HEK293T (cell line): ENCODE data around the gene SPATA31D3.

Experiments
- CTCF ChIA-PET: fragments of 350-600 bp; formaldehyde crosslinking; extraction: SDS; loops from one replicate; lab custom pipeline; 2021; ENCODE audit warnings: antibody characterized with exemption, inconsistent platforms; lab: Yijun Ruan, JAX
- POLR2A ChIA-PET: fragments of 350-600 bp; formaldehyde crosslinking; extraction: SDS; loops from one replicate; lab custom pipeline; 2020; ENCODE audit warnings: antibody characterized with exemption, inconsistent platforms; lab: Yijun Ruan, JAX
- DNase-seq: peaks from one replicate; pipeline ENCODE4 v3.0.0; 2012; ENCODE audit warnings: mixed read lengths; ENCODE audit errors: extremely low spot score
- BHLHE40 ChIP-seq: fragments of 450-650 bp; IDR thresholded peaks from 2 replicates; pipeline ENCODE4 v1.6.1; 2016; ENCODE audit warnings: mild to moderate bottlenecking, moderate library complexity, borderline replicate concordance
- ELF4 ChIP-seq: fragments of 450-650 bp; IDR thresholded peaks from 2 replicates; pipeline ENCODE4 v1.6.1; 2017; ENCODE audit warnings: antibody characterized with exemption
- FOXA1 ChIP-seq: fragments of 450-650 bp; IDR thresholded peaks from 2 replicates; pipeline ENCODE4 v1.6.1; 2016; ENCODE audit warnings: mild to moderate bottlenecking
- FOXK2 ChIP-seq: fragments of 450-650 bp; IDR thresholded peaks from 2 replicates; pipeline ENCODE4 v1.6.1; 2016; ENCODE audit warnings: mild to moderate bottlenecking
- FOXM1 ChIP-seq: fragments of 450-650 bp; IDR thresholded peaks from 2 replicates; pipeline ENCODE4 v1.6.1; 2017; ENCODE audit warnings: mild to moderate bottlenecking, borderline replicate concordance
- HDGF ChIP-seq: fragments of 450-650 bp; IDR thresholded peaks from 2 replicates; pipeline ENCODE4 v1.6.1; 2017; ENCODE audit warnings: antibody characterized with exemption, borderline replicate concordance
- LEF1 ChIP-seq: fragments of 450-650 bp; IDR thresholded peaks from 2 replicates; pipeline ENCODE4 v1.6.1; 2017; ENCODE audit warnings: mild to moderate bottlenecking, borderline replicate concordance
- NFRKB ChIP-seq: fragments of 450-650 bp; IDR thresholded peaks from 2 replicates; pipeline ENCODE4 v1.6.1; 2016; ENCODE audit warnings: mild to moderate bottlenecking, moderate library complexity
- SP1 ChIP-seq: fragments of 450-650 bp; IDR thresholded peaks from 2 replicates; pipeline ENCODE4 v1.6.1; 2017
- SUZ12 ChIP-seq: fragments of 450-650 bp; IDR thresholded peaks from 2 replicates; pipeline ENCODE4 v1.6.1; 2016; ENCODE audit warnings: mild to moderate bottlenecking
- ZNF384 ChIP-seq: fragments of 450-650 bp; IDR thresholded peaks from 2 replicates; pipeline ENCODE4 v1.6.1; 2016
- TF ChIP-seq, protein P1 (sequence below): fragments of 450-650 bp; IDR thresholded peaks from 2 replicates; pipeline ENCODE4 v1.6.1; 2016

Gene SPATA31D3

DNA sequence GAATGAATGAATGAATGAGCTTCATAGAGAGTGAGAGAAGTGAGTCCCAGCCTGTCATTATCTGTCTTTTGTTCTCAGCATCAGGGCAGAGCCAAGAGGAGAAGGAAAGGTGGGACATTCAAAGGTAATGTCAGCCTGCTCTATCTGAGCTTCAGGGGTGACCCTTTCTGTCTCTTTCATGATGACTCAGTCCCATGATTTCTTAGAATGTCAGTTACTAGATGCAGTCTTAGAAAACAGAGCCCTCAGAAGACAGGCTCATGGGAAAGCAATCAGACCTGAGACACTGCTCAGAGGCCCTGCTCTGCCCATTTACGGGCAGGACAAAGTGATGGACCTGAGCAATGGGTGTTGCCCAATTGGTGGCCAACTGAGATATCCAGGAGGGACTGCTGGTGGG, 46.4 kb downstream of the SPATA31D3 start:
- ChIA-PET POLR2A (no interaction called here), CTCF (no interaction called here)
- no peak for DNase-seq
- TF ChIP-seq SUZ12 (no peak), ZNF384 (no peak), FOXM1 (no peak), LEF1 (no peak), BHLHE40 (no peak), NFRKB (no peak), FOXK2 (no peak), ELF4 (no peak), HDGF (no peak), FOXA1 (no peak)
- TF ChIP-seq, protein P1, sequence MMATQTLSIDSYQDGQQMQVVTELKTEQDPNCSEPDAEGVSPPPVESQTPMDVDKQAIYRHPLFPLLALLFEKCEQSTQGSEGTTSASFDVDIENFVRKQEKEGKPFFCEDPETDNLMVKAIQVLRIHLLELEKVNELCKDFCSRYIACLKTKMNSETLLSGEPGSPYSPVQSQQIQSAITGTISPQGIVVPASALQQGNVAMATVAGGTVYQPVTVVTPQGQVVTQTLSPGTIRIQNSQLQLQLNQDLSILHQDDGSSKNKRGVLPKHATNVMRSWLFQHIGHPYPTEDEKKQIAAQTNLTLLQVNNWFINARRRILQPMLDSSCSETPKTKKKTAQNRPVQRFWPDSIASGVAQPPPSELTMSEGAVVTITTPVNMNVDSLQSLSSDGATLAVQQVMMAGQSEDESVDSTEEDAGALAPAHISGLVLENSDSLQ, result no peak

DNA sequence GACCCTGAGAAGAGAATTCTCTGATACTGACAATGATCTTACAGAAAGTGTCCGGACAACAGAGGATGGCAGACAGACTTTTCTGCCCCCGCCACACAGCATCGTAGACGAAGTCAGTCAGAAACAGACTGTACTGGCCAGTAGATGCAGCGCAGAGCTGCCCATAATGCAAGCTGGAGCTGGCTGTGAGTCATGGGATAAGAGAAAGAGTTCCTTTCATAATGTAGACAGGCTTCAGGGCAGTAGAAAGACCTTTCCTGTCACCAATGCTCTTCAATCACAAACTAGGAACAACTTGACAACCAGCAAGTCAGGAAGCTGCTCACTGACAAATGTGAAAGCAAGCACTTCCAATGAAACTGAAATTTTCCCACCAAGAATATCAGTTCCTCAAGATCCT, 50.4 kb downstream of the SPATA31D3 start:
- POLR2A ChIA-PET, result no interaction called here
- DNase-seq, result no peak
- CTCF ChIA-PET, result no interaction called here
- TF ChIP-seq LEF1 (no peak), FOXK2 (no peak), SP1 (no peak), BHLHE40 (no peak), HDGF (no peak)
- TF ChIP-seq, protein P1, result no peak
